ENCODE results near the gene BLOC1S6.

Gene BLOC1S6

GRCh38 chr15:45587863-45588170 is 638 bp downstream of the BLOC1S6 start:
- DNase-seq (ENCODE audit: low spot score) = no peak

GRCh38 chr15:45588219-45588875 is 1.2 kb downstream of the BLOC1S6 start:
- no peak for DNase-seq (ENCODE audit: low spot score)

- DNase-seq (ENCODE audit: low spot score) = no peak
These were observed 2.1 kb downstream of the BLOC1S6 start for GRCh38 chr15:45589256-45589655.

GRCh38 chr15:45594319-45594718 is 7.1 kb downstream of the BLOC1S6 start:
- no peak for DNase-seq (ENCODE audit: low spot score)

- DNase-seq (ENCODE audit: low spot score) = no peak
These were observed 7.8 kb downstream of the BLOC1S6 start for GRCh38 chr15:45594835-45595530.

- DNase-seq (ENCODE audit: low spot score) = no peak
These were observed 16.7 kb downstream of the BLOC1S6 start for GRCh38 chr15:45603881-45604280.

GRCh38 chr15:45604326-45604725 is 17.1 kb downstream of the BLOC1S6 start:
- no peak for DNase-seq (ENCODE audit: low spot score)

- no peak for DNase-seq (ENCODE audit: low spot score)
These were observed 19.2 kb downstream of the BLOC1S6 start for GRCh38 chr15:45606413-45606812.

GRCh38 chr15:45606841-45607240 is 19.7 kb downstream of the BLOC1S6 start:
- DNase-seq (ENCODE audit: low spot score) = no peak

GRCh38 chr15:45611305-45611704 is 24.1 kb downstream of the BLOC1S6 start:
- DNase-seq (ENCODE audit: low spot score) = no peak

GRCh38 chr15:45612790-45613415 is 25.7 kb downstream of the BLOC1S6 start:
- no peak for DNase-seq (ENCODE audit: low spot score)

- DNase-seq (ENCODE audit: low spot score) = no peak
These were observed 29.7 kb downstream of the BLOC1S6 start for GRCh38 chr15:45616901-45617323.

GRCh38 chr15:45618813-45619212 is 31.6 kb downstream of the BLOC1S6 start:
- DNase-seq (ENCODE audit: low spot score) = no peak

GRCh38 chr15:45628136-45628535 is 41.0 kb downstream of the BLOC1S6 start:
- DNase-seq (ENCODE audit: low spot score) = no peak

GRCh38 chr15:45630917-45631691 is 43.9 kb downstream of the BLOC1S6 start:
- no peak for DNase-seq (ENCODE audit: low spot score)

GRCh38 chr15:45631776-45632175 is 44.6 kb downstream of the BLOC1S6 start:
- no peak for DNase-seq (ENCODE audit: low spot score)

- no peak for DNase-seq (ENCODE audit: low spot score)
These were observed 47.4 kb downstream of the BLOC1S6 start, which contains the start of gene SQOR for GRCh38 chr15:45634432-45635190. TSS of gene SQOR (plus strand) at chr15:45635029. CDS start at chr15:45658924, 23,895 bp downstream.

- no peak for DNase-seq (ENCODE audit: low spot score)
These were observed 48.0 kb downstream of the BLOC1S6 start for GRCh38 chr15:45635191-45635638.

- DNase-seq (ENCODE audit: low spot score) = no peak
These were observed 48.6 kb downstream of the BLOC1S6 start for GRCh38 chr15:45635763-45636292.

- DNase-seq (ENCODE audit: low spot score) = no peak
These were observed 50.0 kb downstream of the BLOC1S6 start for GRCh38 chr15:45637141-45637540.

GRCh38 chr15:45637552-45638033 is 50.4 kb downstream of the BLOC1S6 start:
- no peak for DNase-seq (ENCODE audit: low spot score)

All from SK-N-DZ (cell line).